ENCODE results near the gene CILP2.

GRCh38 chr19:19489804-19490204 lies 48.3 kb upstream of the CILP2 start:
- TF ChIP-seq CTCF (IDR thresholded peaks at IDR 0.05) (no peak), EZH2 (IDR thresholded peaks at IDR 0.05) (no peak), EZH2phosphoT487 (IDR thresholded peaks at IDR 0.05) (no peak)

Data from neural progenitor cell (in vitro differentiated cells).